Fibroblast of mammary gland (primary cell): ENCODE data around the gene IL1RAPL1.
A peak's percentile ranks its signal among the peaks of the same experiment; 100 is the strongest.

Experiments used
- DNase-seq: peaks from one replicate; pipeline ENCODE4 v3.0.0-alpha.2; 2010; ENCODE audit warnings: low read depth
- H3K4me3 ChIP-seq: 2 replicates; pipeline ENCODE4 v1.5.1; 2011; ENCODE audit warnings: low read depth, mild to moderate bottlenecking, low read length, moderate library complexity; ENCODE audit not compliant: control insufficient read depth
- TF ChIP-seq, protein P1 (sequence below): conservative IDR thresholded peaks from 2 replicates; pipeline ENCODE4 v1.5.1; 2011; ENCODE audit warnings: low read depth, low read length, inconsistent platforms; ENCODE audit not compliant: control insufficient read depth, insufficient read depth

Gene IL1RAPL1

DNA sequence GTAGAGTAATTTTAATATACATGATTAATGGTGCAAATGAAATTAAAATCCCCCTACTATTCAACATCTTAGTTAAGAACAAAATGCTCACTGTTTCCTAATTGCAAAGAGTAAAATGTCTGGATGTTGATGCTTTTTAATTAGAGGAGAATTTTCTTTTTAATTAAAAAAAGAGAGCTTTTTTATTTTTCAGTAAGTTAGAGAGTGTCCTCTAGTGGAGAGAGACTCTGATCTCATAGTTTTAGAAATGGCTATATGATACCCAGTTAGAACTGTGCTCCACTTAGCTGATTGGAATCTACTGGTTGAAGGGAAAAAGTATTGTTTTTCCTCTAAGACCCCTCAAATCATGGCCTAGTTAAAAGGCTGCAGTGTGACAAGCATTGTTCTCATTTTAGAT, 1316.1 kb downstream of the IL1RAPL1 start:
- peak; percentile 6 for DNase-seq
- TF ChIP-seq, protein P1, sequence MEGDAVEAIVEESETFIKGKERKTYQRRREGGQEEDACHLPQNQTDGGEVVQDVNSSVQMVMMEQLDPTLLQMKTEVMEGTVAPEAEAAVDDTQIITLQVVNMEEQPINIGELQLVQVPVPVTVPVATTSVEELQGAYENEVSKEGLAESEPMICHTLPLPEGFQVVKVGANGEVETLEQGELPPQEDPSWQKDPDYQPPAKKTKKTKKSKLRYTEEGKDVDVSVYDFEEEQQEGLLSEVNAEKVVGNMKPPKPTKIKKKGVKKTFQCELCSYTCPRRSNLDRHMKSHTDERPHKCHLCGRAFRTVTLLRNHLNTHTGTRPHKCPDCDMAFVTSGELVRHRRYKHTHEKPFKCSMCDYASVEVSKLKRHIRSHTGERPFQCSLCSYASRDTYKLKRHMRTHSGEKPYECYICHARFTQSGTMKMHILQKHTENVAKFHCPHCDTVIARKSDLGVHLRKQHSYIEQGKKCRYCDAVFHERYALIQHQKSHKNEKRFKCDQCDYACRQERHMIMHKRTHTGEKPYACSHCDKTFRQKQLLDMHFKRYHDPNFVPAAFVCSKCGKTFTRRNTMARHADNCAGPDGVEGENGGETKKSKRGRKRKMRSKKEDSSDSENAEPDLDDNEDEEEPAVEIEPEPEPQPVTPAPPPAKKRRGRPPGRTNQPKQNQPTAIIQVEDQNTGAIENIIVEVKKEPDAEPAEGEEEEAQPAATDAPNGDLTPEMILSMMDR = peak; percentile 42
- no peak overlapping the region for H3K4me3 ChIP-seq

DNA sequence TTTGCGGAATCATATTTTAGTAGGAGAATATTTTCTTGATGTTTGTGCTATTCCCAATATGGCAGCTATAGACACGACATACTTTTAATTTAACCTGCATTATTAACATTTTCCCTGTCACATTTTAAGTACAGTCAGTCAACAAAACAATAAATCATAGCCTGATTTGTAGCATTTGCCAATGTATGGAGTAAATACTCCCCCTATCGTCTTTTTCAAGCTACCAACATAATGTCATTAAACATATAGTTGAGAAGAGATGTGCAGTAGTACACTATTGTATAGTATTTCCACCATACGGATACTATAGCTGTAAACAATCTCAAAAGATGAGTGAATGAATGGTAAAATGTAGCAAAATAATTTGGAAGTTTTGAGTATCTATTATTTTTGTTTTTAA, 1324.4 kb downstream of the IL1RAPL1 start:
- no peak for DNase-seq
- TF ChIP-seq, protein P1 = no peak
- no peak overlapping the region for H3K4me3 ChIP-seq

DNA sequence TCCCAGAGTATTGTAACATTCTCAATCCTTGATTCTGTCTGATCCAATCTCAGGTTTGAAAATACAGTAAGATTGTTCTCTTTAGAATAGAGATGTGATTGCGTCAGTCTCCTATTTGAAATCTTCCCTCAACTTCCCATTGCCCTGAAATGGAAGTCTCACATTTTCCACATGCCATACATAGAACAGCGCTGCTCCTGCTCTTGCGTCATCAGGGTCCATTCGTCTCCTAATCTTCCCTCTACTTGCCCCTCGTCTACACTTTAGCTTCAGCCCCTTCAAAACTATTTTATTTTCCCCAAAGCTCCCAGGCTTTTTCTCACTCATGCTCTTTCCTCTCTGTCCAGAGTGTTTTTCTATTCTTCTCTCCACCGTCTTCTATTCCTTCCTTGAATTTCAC, 1326.4 kb downstream of the IL1RAPL1 start:
- no peak overlapping the region for H3K4me3 ChIP-seq
- TF ChIP-seq, protein P1 = no peak
- DNase-seq = no peak

DNA sequence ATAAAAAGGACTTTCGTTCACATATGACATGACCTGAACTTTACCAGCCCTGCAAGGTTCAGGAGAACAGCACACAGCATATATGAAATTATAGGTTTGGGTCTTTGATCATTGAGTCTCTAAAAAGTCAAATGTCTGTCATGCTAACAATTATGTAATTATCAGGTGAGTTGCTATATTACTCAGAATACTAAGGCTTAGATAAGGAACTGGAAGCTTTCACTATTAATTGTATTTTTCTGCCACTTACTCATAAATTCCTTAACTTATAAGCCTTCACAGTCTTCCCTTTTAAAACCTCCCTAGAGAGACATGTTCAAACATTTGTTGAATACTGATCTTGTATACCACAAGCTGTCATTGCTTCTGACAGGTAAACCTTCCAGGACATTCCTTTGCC, 1335.4 kb downstream of the IL1RAPL1 start:
- TF ChIP-seq, protein P1 = no peak
- H3K4me3 ChIP-seq = no peak overlapping the region
- no peak for DNase-seq

DNA sequence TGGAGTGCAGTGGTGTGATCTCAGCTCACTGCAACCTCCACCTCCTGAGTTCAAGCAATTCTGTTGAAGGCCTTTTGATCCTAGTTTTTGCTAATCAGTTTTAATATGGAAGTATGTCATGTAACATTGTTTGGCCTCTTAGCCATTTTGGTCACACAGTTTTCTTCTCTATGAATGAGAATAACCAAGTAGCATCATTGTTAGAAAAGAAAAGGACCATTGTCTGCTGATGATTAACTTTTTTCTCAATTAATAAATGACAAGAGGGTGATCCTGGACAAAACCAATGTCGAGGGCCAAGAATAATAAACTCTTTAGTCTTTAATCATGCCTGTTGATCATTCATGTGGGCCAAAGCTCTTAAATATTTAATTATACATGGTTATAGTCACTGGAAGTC, 1338.8 kb downstream of the IL1RAPL1 start:
- DNase-seq = no peak
- TF ChIP-seq, protein P1 = no peak
- no peak overlapping the region for H3K4me3 ChIP-seq

DNA sequence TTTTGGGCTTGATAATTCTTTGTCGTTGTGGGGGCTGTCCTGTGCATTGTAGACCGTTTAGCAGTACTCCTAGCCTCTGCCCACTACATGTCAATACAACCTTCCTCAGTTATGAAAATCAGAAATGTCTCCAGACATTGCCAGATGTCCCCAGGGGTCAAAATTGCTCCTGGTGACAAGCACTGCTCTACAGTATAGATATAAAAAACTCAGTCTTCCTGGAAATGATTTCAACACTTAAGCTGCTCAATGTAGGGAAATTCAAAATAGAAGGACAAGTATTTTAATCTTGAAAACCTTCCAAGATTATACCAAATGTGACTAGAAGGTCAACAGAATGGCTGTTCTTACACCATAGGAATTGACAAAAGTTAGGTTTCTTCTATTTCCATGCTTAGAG, 1339.4 kb downstream of the IL1RAPL1 start:
- H3K4me3 ChIP-seq = no peak overlapping the region
- no peak for DNase-seq
- TF ChIP-seq, protein P1 = no peak

DNA sequence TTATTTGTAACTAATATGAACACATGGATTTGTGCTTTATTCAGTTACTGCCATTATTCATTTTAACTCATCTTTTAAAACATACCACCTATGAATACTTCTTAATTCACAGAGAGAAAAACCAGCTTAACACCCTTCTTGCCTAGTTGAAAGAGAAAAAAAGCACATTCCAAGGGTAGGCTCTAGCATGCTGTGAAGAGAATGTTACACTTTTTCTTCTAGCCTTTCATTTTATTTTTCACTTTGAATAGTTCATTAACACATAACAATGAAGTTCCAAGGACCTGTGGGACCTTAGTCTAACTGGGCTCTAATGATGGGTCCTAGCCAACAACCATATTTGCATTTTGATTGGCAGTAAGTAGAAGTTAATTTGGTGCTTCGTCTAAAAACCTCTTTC, 1348.2 kb downstream of the IL1RAPL1 start:
- no peak overlapping the region for H3K4me3 ChIP-seq
- DNase-seq = no peak
- TF ChIP-seq, protein P1 = no peak
